ENCODE measurements around the gene KRTAP9-1.
"Not testable (repeated sequence)": the region's sequence is repeated elsewhere in the genome, so short reads cannot be mapped to it uniquely, and the experiment has no call there.

Gene KRTAP9-1

GRCh38 chr17:41189837-41190318, at the start of gene KRTAP9-1:
Gene KRTAP9-1 (plus strand): TSS chr17:41189887. CDS start chr17:41189887, 0 bp downstream.
- DNase-seq (ENCODE audit: low read depth, low spot score), result not testable (repeated sequence)

GRCh38 chr17:41140360-41141131, 49.1 kb upstream of the KRTAP9-1 start, which contains the start of gene KRTAP4-6:
Gene KRTAP4-6 (minus strand): TSS chr17:41140544. CDS start chr17:41140487, 57 bp downstream.
- no peak for DNase-seq (ENCODE audit: low read depth, low spot score)

GRCh38 chr17:41141361-41141760, 48.3 kb upstream of the KRTAP9-1 start:
- DNase-seq (ENCODE audit: low read depth, low spot score), result no peak

DNA sequence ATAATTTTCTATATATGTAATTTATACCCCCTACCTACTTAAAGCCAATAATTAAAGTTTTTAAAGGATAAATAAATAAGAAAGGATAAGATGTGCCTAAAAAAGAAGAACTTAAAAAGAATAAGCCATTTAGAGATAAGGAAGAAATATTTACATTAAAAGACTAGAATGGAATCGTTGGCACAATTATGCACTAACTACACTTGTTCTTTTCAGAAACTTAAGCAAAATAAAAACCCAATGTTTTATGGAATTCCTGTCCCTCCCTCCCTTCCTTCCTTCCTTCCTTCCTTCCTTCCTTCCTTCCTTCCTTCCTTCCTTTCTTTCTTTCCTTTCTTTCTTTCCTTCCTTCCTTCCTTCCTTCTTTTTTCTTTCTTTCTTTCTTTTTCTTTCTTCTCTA, 44.8 kb upstream of the KRTAP9-1 start:
- DNase-seq (ENCODE audit: low read depth, low spot score), result no peak

- DNase-seq (ENCODE audit: low read depth, low spot score), result no peak
These were observed 44.4 kb upstream of the KRTAP9-1 start for GRCh38 chr17:41145261-41145660.

DNA sequence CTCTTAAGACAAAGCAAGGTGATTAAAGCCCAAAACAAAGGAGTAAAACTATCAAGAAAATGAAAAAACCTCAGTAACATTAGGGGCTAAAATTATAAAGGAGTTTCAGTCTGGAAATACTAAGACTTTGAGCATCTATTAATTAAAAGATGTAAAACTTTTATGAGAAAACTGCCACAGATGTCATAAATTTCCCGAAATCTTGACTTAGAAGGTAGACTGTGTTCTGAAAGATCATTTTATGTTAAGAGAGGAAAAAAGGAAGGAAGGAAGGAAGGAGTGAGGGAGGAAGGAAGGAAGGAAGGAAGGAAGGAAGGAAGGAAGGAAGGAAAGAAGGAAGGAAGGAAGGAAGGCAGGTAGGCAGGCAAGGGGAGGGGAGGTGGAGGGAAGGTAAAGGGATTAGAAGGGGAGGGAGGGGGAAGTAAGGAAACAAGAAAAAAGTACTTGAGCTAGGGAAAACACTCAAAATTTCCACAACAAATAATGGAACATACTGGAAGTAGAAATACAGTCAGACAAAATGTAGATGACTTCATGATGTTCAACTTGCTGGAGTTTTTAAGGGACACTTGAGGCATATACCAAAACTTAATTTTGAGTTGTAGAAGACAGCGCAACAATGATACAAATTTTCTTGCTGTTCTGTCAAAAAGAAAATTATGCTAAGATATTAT, 42.0 kb upstream of the KRTAP9-1 start:
- DNase-seq (ENCODE audit: low read depth, low spot score), result no peak

DNA sequence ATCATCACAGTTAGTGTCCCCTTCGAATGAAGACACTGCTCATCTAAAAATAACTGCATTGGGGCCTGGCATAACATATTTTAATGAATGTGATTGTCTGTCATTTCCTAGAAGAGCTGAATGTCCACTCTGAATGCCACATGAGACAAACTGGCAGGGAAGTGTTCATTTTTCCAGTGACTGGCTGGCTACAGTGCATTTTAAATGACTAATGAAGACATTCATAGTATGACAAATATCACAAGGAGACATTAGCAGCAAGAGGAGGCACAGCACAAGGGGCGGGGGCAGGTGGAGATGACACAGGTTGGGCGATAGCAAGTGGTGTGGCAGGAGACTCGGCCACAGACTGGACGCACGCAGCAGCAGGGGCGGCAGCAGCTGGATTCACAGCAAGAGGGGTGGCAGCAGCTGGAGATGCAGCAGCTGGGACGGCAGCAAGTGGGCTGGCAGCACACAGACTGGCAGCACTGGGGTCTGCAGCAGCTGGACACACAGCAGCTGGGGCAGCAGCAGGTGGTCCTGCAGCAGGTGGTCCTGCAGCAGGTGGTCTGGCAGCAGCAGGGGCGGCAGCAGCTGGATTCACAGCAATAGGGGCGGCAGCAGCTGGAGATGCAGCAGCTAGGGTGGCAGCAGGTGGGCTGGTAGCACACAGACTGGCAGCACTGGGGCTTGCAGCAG, 40.6 kb upstream of the KRTAP9-1 start:
- DNase-seq (ENCODE audit: low read depth, low spot score), result not testable (repeated sequence)

DNA sequence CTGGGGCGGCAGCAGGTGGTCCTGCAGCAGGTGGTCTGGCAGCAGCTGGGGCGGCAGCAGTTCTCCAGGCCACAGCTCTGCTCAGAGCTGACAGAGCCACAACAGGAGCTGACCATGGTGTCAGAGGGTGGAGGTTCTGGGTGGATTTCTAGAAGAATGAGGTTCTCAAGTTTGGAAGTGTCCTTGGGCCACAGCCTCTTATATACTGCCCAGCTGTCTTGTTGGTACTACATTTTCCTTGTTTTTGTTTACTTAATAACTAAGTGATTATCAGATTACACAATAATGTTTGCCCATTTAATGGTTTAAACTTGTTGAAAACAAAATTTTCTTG, 40.1 kb upstream of the KRTAP9-1 start, which contains the start of gene KRTAP4-5:
TSS of gene KRTAP4-5 (minus strand) at position 174 of the 334 bp plus-strand sequence. CDS start at position 116, 58 bp downstream.
- DNase-seq (ENCODE audit: low read depth, low spot score), result no peak

- DNase-seq (ENCODE audit: low read depth, low spot score), result no peak
These were observed 39.7 kb upstream of the KRTAP9-1 start for GRCh38 chr17:41150026-41150425.

DNA sequence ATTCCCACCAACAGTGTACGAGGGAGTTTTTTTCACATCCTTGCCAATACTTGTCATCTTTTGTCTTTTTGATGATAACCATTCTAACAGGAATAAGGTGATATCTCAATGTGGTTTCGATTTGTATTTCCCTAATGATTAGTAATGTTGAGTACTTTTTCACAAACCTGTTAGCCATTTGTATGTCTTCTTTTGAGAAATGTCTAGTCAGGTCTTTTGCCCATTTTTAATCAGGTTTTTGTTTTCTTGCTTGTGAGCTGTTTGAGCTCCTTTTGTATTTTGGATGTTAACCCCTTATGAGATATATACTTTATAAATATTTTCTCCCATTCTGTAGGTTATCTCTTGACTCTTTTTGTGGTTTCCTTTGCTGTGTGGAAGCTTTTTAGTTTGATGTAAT, 38.2 kb upstream of the KRTAP9-1 start:
- DNase-seq (ENCODE audit: low read depth, low spot score), result no peak

- no peak for DNase-seq (ENCODE audit: low read depth, low spot score)
These were observed 35.8 kb upstream of the KRTAP9-1 start for GRCh38 chr17:41153856-41154255.

- DNase-seq (ENCODE audit: low read depth, low spot score), result not testable (repeated sequence)
These were observed 29.5 kb upstream of the KRTAP9-1 start for GRCh38 chr17:41160190-41160589.

DNA sequence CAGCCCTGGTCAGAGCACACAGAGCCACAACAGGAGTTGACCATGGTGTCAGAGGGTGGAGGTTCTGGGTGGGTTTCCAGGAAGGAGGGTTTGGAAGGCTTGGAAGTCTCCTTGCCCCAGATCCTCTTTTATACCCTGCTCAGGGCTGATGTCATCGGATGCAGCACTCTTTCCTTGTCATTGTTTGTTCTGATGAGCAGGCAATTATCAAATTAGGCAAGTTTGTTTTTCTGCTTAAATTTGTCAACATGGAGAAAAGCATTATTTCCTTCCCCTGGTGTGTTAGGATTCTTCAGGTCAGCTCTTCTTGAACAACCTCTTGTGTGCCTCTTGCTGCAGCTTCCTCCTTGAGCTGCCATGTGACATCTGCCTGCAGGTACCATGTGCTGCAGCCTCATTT, 29.0 kb upstream of the KRTAP9-1 start, which contains the start of gene KRTAP4-4:
TSS of gene KRTAP4-4 (minus strand) at position 101 of the 400 bp plus-strand sequence. CDS start at position 44, 57 bp downstream.
- DNase-seq (ENCODE audit: low read depth, low spot score), result no peak

GRCh38 chr17:41163828-41164227, 25.9 kb upstream of the KRTAP9-1 start:
- DNase-seq (ENCODE audit: low read depth, low spot score), result no peak

DNA sequence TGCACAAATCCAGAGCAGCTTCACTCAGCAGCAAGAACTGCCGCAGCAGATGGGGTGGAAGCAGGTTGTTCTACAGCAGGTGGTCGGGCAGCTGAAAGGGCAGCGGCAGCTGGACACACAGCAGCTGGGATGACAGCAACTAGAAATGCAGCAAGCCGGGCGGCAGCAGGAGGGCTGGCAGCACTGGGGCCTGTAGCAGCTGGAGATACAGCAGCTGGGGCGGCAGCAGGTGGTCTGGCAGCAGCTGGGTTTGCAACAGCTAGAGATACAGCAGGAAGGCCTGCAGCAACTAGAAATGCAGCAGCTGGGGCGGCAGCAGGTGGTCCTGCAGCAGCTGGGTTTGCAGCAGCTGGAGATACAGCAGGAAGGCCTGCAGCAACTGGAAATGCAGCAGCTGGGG, 22.1 kb upstream of the KRTAP9-1 start:
- no peak for DNase-seq (ENCODE audit: low read depth, low spot score)

DNA sequence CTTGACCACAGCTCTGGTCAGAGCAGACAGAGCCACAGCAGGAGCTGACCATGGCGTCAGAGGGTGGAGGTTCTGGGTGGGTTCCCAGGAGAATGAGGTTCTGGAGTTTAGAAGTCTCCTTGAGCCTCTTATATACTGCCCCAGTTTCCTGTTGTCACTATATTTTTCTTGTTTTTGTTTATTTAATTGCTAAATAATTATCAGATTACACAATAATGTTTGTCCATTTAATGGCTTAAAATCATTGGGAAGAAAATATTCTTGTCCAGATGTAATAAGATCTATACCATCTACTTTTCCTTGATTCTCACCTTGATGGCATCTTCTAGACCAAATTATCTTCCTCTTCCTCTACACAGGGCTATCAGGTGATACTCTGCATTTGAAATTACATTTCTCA, 21.6 kb upstream of the KRTAP9-1 start, which contains the start of gene KRTAP4-3:
TSS of gene KRTAP4-3 (minus strand) at position 101 of the 400 bp plus-strand sequence. CDS start at position 52, 49 bp downstream.
- DNase-seq (ENCODE audit: low read depth, low spot score), result no peak

DNA sequence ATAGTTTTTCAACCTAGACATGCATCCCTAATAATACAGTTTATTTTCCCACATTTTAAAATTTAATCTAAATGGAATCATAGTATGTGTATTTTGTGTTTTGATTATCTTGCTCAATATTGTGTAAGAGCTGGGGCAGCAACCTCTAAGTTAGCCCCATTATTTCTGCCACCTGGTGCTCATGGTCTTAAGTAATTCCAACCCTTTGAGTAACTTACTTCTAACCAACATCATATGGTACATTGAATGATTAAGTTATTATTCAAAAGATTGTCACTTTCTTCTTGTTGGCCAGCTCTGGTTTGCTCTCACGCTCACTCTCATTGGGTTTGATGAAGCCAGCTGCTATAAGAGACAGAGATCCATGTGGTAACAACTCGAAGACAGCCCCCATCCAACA, 17.8 kb upstream of the KRTAP9-1 start:
- no peak for DNase-seq (ENCODE audit: low read depth, low spot score)

DNA sequence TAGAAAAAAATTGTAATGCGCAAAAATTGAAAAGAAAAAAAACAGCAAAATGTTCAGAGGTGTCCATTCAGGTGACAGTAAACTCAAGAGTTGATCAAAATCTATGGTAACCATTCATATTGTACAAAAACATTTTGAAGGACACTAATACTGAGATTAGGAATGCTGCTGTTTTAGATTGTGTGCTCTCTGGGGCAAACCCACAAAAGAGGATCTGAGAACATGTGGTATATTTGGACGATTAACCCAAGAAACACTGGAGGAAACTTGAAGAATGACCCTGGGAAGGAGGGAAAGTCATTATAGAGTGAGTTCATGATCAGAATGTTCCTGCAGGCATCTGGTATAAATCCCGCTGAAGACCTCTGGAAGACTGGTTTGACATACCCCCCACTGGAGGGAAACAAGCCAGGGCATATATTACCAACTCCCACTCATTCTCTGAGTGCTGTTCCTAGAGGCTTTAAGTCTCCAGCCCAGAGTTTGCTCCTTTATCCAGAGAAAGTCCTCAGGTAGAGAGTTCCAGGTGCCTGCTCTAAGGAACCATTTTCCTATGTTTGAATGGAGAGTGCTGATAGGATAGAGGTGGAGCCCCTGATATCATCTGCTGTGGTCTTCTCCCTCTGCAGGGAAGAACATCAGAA, 12.8 kb upstream of the KRTAP9-1 start:
- DNase-seq (ENCODE audit: low read depth, low spot score), result no peak

GRCh38 chr17:41177727-41178271, 11.9 kb upstream of the KRTAP9-1 start, which contains the start of gene KRTAP4-2:
Gene KRTAP4-2 (minus strand): TSS chr17:41178221. CDS start chr17:41178164, 57 bp downstream.
- DNase-seq (ENCODE audit: low read depth, low spot score), result no peak

- DNase-seq (ENCODE audit: low read depth, low spot score), result no peak
These were observed 11.3 kb upstream of the KRTAP9-1 start for GRCh38 chr17:41178341-41178740.

Data from iPS DF 19.7 (cell line).